ENCODE measurements around the gene CIC. TPM values are rescaled to one million over a fixed set of nuclear protein-coding genes. Genes with fewer than 3 reads are reported as not detected.

Gene CIC
- total and polyA plus RNA-seq, 2 of the 13 experiments (the other 11 are each of a cell fraction or from before 2014, with no cell fraction given), result 5.9 to 8.0 TPM

DNA sequence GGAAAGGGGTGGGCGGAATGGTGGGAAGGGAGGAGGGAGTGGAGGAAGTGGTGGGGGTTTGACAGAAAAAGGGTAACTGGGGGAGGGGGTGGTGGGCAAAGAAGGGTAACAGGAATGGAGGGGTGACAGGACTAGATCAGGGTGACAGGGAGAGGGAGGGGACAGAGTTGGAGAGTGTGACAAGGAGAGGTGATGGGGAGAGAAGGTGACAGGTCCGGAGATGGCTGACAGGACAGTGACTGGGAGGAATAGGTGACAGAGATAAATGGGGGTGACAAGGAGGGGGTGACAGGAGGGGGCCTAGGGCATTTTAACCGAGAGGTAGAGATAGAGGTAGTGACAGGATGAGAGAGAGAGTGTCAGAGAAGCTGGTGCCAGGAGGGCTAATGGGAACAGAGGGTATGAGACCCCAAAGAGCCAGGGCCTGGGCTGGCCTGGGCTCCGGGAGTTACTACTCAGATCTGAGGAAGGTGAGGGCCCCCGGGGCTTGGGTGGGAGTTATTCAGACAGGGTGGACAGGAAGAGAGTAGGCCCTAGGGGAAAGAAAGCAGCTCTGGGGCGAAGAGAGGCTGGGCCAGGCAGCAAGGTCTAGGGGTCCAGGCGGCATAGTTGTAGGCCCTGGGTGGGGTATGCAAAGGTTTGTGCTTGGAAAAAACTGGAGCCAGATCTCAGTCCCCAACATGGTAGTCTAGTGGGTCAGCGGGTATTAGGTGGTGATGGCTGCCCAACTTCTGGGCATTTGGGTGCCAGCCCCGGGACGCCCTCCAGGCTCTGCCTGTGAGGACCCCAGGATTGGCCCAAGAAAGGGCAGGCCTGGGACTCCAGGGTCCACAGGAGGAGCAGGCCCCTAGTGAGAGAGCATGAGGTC is 660 bp downstream of the CIC start (continued):
- TF ChIP-seq NPAS2 (CRISPR knock-in tag; IDR thresholded peaks at IDR 0.05; ENCODE audit: borderline replicate concordance) (no peak), ZSCAN22 (CRISPR knock-in tag; IDR thresholded peaks at IDR 0.05) (no peak), ZKSCAN1 (IDR thresholded peaks at IDR 0.05; ENCODE audit: low read length) (no peak), ZC3H4 (CRISPR knock-in tag; IDR thresholded peaks at IDR 0.05; ENCODE audit: borderline replicate concordance) (no peak), RXRA (CRISPR knock-in tag; IDR thresholded peaks at IDR 0.05) (no peak), ZNF720 (CRISPR knock-in tag; IDR thresholded peaks at IDR 0.05) (no peak), TRIM24 (CRISPR knock-in tag; IDR thresholded peaks at IDR 0.05) (no peak), ZNF619 (CRISPR knock-in tag; IDR thresholded peaks at IDR 0.05) (no peak), TAF15 (IDR thresholded peaks at IDR 0.05; ENCODE audit: low read depth, low read length, poor library complexity, severe bottlenecking) (no peak), ZNF333 (CRISPR knock-in tag; IDR thresholded peaks at IDR 0.05; ENCODE audit: borderline replicate concordance) (0 out of 2 replicates have a peak, but pooled peaks have one; percentile 21), RFX5 (IDR thresholded peaks at IDR 0.05; ENCODE audit: low read depth, low read length) (no peak), ZNF564 (CRISPR knock-in tag; IDR thresholded peaks at IDR 0.05) (no peak), DMAP1 (CRISPR knock-in tag; IDR thresholded peaks at IDR 0.05) (no peak; the same call in 1 of the 2 replicates), ZMYM4 (CRISPR knock-in tag; IDR thresholded peaks at IDR 0.05) (no peak), PAF1 (CRISPR knock-in tag; IDR thresholded peaks at IDR 0.05) (no peak), MAF1 (CRISPR knock-in tag; IDR thresholded peaks at IDR 0.05; ENCODE audit: borderline replicate concordance) (no peak), CAMTA2 (CRISPR knock-in tag; IDR thresholded peaks at IDR 0.05; ENCODE audit: borderline replicate concordance) (no peak), HDAC6 (IDR thresholded peaks at IDR 0.05; ENCODE audit: low read depth, low read length) (no peak), MED13 (CRISPR knock-in tag; IDR thresholded peaks at IDR 0.05) (no peak), ERF (CRISPR knock-in tag; IDR thresholded peaks at IDR 0.05) (no peak), ZNF747 (CRISPR knock-in tag; IDR thresholded peaks at IDR 0.05; ENCODE audit: borderline replicate concordance) (no peak), GLI4 (CRISPR knock-in tag; IDR thresholded peaks at IDR 0.05; ENCODE audit: borderline replicate concordance) (no peak), KMT2A (CRISPR knock-in tag; IDR thresholded peaks at IDR 0.05) (no peak), SNRNP70 (IDR thresholded peaks at IDR 0.05; ENCODE audit: low read depth, low read length) (no peak), ZFP36L1 (CRISPR knock-in tag; IDR thresholded peaks at IDR 0.05) (no peak), MTA1 (CRISPR knock-in tag; IDR thresholded peaks at IDR 0.05; ENCODE audit: borderline replicate concordance) (no peak), ZFX (CRISPR knock-in tag; IDR thresholded peaks at IDR 0.05; ENCODE audit: low read depth) (peak; percentile 11)
- TF ChIP-seq, protein P1, sequence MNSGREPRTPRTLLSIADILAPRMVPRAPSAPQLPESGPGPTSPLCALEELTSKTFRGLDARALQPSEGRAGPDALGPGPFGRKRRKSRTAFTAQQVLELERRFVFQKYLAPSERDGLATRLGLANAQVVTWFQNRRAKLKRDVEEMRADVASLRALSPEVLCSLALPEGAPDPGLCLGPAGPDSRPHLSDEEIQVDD (CRISPR knock-in tag; IDR thresholded peaks at IDR 0.05; ENCODE audit: borderline replicate concordance), result no peak
- TF ChIP-seq, protein P2, sequence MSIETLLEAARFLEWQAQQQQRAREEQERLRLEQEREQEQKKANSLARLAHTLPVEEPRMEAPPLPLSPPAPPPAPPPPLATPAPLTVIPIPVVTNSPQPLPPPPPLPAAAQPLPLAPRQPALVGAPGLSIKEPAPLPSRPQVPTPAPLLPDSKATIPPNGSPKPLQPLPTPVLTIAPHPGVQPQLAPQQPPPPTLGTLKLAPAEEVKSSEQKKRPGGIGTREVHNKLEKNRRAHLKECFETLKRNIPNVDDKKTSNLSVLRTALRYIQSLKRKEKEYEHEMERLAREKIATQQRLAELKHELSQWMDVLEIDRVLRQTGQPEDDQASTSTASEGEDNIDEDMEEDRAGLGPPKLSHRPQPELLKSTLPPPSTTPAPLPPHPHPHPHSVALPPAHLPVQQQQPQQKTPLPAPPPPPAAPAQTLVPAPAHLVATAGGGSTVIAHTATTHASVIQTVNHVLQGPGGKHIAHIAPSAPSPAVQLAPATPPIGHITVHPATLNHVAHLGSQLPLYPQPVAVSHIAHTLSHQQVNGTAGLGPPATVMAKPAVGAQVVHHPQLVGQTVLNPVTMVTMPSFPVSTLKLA (IDR thresholded peaks at IDR 0.05), result no peak
- TF ChIP-seq, protein P3, sequence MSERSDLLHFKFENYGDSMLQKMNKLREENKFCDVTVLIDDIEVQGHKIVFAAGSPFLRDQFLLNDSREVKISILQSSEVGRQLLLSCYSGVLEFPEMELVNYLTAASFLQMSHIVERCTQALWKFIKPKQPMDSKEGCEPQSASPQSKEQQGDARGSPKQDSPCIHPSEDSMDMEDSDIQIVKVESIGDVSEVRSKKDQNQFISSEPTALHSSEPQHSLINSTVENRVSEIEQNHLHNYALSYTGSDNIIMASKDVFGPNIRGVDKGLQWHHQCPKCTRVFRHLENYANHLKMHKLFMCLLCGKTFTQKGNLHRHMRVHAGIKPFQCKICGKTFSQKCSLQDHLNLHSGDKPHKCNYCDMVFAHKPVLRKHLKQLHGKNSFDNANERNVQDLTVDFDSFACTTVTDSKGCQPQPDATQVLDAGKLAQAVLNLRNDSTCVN (CRISPR knock-in tag; IDR thresholded peaks at IDR 0.05; ENCODE audit: borderline replicate concordance), result no peak
